Natural killer cell (primary cell): ENCODE results near the gene ISY1. TPM values are rescaled to one million over a fixed set of nuclear protein-coding genes. Genes with fewer than 3 reads are reported as not detected.

Experiments
- ATAC-seq, 3 donors: fragments of 150-1000 bp in 2 of 3; fragments of 200-7000 bp in 1 of 3; cut with Tn5 transposase; 1 replicate in 1 of 3; 2 replicates in 2 of 3; pipeline ENCODE4 v1.10.0; 2021; ENCODE audit warnings: mild to moderate bottlenecking in 2 of 3, moderate library complexity in 2 of 3
- DNase-seq, 2 donors: peaks; one replicate each; pipeline versions ENCODE4 v3.0.0 to v3.0.0-alpha.2; 2013 to 2021; ENCODE audit warnings: mixed read lengths in 1 of 2
- H3K27ac ChIP-seq: one replicate; pipeline ENCODE4 v1.5.1; 2013; ENCODE audit warnings: mild to moderate bottlenecking, low read length
- H3K27me3 ChIP-seq: one replicate; pipeline ENCODE4 v1.6.1; 2013; ENCODE audit warnings: low read length; ENCODE audit not compliant: control insufficient read depth, insufficient read depth
- H3K36me3 ChIP-seq: one replicate; pipeline ENCODE4 v1.6.1; 2013; ENCODE audit warnings: low read length; ENCODE audit not compliant: control insufficient read depth, insufficient read depth
- H3K4me1 ChIP-seq: one replicate; pipeline ENCODE4 v1.6.1; 2013; ENCODE audit warnings: low read length; ENCODE audit not compliant: control insufficient read depth, insufficient read depth
- H3K4me3 ChIP-seq: one replicate; pipeline ENCODE4 v1.5.1; 2013; ENCODE audit warnings: low read length
- H3K9me3 ChIP-seq: one replicate; pipeline ENCODE4 v1.6.1; 2013; ENCODE audit warnings: low read length; ENCODE audit not compliant: control insufficient read depth, insufficient read depth
- H3K27ac Mint-ChIP-seq, 2 donors: one replicate each; pipeline ENCODE4 v1.8.0; 2022; ENCODE audit warnings: mild to moderate bottlenecking in 2 of 2, mixed read lengths in 2 of 2, moderate library complexity in 1 of 2
- H3K27me3 Mint-ChIP-seq, 2 donors: one replicate each; pipeline ENCODE4 v1.8.0; 2022; ENCODE audit warnings: low read depth in 2 of 2, mixed read lengths in 2 of 2
- H3K36me3 Mint-ChIP-seq: one replicate; pipeline ENCODE4 v1.8.0; 2022; ENCODE audit warnings: mixed read lengths
- H3K4me1 Mint-ChIP-seq, 2 donors: one replicate each; pipeline ENCODE4 v1.8.0; 2022; ENCODE audit warnings: mixed read lengths in 2 of 2
- H3K4me3 Mint-ChIP-seq: one replicate; pipeline ENCODE4 v1.8.0; 2022; ENCODE audit warnings: mild to moderate bottlenecking, moderate library complexity, mixed read lengths
- H3K9me3 Mint-ChIP-seq, 2 donors: one replicate each; pipeline ENCODE4 v1.8.0; 2022; ENCODE audit warnings: mixed read lengths in 2 of 2
- WGBS: methylation state at CpG from one replicate; pipeline ENCODE4 v1.1.7; 2013; ENCODE audit warnings: missing lambda C conversion rate; ENCODE audit not compliant: insufficient coverage; 5-methylcytosine and 5-hydroxymethylcytosine counted together
- intact Hi-C: fragments of 100-400 bp; cut with micrococcal nuclease; formaldehyde crosslinking; loops from one replicate; pipeline ENCODE4 v1.14.2; 2022
- total RNA-seq, 4 donors: library from RNA; stranded (reverse); fragments of 120-200 nt in 1 of 4; gene quantifications; one replicate each; pipeline versions ENCODE4 v1.2.3 to v1.2.4, GENCODE V29; 2013 to 2022
- TF ChIP-seq, protein P1 (sequence below): fragments of 200-600 bp; IDR thresholded peaks from one replicate; pipeline ENCODE4 v1.8.0; 2022; ENCODE audit warnings: antibody characterized with exemption

Gene ISY1
- total RNA-seq, 3 donors from 2014 or later (not counting 1 experiment from before 2014, with no cell fraction given), result 51.9 to 58.2 (median 56.1) TPM

DNA sequence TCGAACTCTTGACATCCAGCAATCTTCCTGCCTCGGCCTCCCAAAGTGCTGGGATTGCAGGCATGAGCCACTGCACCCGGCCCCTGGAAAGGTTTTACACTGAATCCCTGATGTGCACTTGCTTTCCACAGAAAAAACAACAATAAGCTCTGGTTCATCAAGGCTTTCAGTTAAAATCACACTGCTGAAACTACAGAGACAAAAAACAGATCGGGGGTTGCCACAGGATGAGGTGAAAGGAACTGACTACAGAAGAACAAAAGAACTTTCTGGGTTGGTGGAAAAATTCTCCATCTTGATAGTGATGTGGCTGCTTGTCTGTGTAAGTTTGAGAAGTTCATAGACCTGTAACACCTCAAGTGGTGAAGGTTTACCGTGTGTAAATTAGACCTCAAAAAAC lies 42.1 kb downstream of the ISY1 start:
- Histone ChIP-seq H3K4me3 (peak overlapping the region; percentile 2), H3K9me3 (no peaks in the 10 kb centered on the region), H3K27me3 (no peaks in the 10 kb centered on the region), H3K36me3 (peaks cover 15% of the 10 kb centered on the region), H3K4me1 (peaks cover 70% of the 10 kb centered on the region), H3K27ac (peak overlapping the region; percentile 88)
- TF ChIP-seq, protein P1, sequence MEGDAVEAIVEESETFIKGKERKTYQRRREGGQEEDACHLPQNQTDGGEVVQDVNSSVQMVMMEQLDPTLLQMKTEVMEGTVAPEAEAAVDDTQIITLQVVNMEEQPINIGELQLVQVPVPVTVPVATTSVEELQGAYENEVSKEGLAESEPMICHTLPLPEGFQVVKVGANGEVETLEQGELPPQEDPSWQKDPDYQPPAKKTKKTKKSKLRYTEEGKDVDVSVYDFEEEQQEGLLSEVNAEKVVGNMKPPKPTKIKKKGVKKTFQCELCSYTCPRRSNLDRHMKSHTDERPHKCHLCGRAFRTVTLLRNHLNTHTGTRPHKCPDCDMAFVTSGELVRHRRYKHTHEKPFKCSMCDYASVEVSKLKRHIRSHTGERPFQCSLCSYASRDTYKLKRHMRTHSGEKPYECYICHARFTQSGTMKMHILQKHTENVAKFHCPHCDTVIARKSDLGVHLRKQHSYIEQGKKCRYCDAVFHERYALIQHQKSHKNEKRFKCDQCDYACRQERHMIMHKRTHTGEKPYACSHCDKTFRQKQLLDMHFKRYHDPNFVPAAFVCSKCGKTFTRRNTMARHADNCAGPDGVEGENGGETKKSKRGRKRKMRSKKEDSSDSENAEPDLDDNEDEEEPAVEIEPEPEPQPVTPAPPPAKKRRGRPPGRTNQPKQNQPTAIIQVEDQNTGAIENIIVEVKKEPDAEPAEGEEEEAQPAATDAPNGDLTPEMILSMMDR, result no peak
- Mint-ChIP-seq H3K27me3 (no peaks in the 10 kb centered on the region), H3K4me3 (peak overlapping the region; percentile 87), H3K36me3 (no peaks in the 10 kb centered on the region), H3K4me1 (peaks cover 63 to 75% of the 10 kb centered on the region in 2 donors), H3K27ac (peak overlapping the region; percentile 74 to 87), H3K9me3 (no peaks in the 10 kb centered on the region)
- WGBS, result 54% methylated on average over 4 of the region's 5 CpGs
- ATAC-seq (peak in 2 of 3 donors; percentile 6 to 19), DNase-seq (peak in 1 of 2 donors; percentile 89)
- intact Hi-C loops, result no loop called here

DNA sequence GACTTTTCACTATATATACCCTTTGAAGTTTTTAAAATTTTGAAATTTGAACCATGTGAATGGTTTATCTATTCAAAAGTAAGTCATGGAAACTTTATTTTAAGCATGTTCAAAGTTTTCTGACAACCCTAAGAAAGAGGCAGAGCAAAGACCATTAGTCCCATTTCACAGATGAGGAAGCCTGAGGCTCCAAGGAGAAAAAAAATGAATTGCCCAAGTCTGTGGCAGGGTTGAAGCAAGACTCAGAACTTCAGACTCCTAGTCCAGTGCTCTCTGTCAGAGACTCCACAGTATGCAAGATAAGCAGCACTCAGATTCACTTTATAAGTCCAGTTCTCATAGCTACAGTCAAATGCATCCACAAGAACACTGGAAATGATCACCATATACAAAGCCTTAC lies 43.7 kb downstream of the ISY1 start:
- intact Hi-C loops, result no loop called here
- TF ChIP-seq, protein P1, result no peak
- H3K36me3 Mint-ChIP-seq, result no peaks in the 10 kb centered on the region
- peaks cover 53 to 61% of the 10 kb centered on the region in 2 donors for H3K4me1 Mint-ChIP-seq
- H3K4me3 Mint-ChIP-seq, result peak overlapping the region; percentile 37
- no peaks in the 10 kb centered on the region for H3K9me3 Mint-ChIP-seq
- Histone ChIP-seq H3K4me3 (no peak overlapping the region), H3K9me3 (no peaks in the 10 kb centered on the region), H3K36me3 (peaks cover 20% of the 10 kb centered on the region), H3K27ac (no peak overlapping the region), H3K4me1 (peaks cover 57% of the 10 kb centered on the region), H3K27me3 (no peaks in the 10 kb centered on the region)
- H3K27me3 Mint-ChIP-seq, result no peaks in the 10 kb centered on the region
- DNase-seq, result no peak
- no peak for ATAC-seq
- H3K27ac Mint-ChIP-seq, result peak overlapping the region; percentile 74 to 87

DNA sequence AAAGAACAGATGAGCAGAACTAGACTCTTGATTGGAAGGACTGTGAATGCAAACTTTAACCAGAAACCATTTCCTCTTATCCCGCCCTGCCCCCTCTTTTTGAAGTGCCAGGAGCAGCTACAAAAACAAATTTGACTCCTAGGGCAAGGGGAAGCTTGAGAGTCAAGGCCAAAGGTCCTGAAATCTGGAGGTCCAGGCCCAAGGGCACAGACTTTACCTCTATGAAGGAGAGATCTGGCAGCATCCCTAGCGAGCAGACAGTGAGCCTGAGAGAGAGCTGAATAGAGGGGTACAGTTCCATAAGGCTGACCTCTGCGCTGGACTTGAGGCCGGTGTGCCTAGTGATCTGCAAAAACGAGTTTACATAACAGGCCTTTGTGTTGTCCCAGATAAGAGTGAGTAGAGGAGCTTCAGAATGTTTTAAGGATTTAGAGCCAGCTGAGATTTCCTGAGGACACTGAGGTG lies 44.3 kb downstream of the ISY1 start:
- TF ChIP-seq, protein P1, result no peak
- no peaks in the 10 kb centered on the region for H3K36me3 Mint-ChIP-seq
- no peaks in the 10 kb centered on the region for H3K27me3 Mint-ChIP-seq
- Histone ChIP-seq H3K27ac (no peak overlapping the region), H3K4me3 (no peak overlapping the region), H3K4me1 (peaks cover 54% of the 10 kb centered on the region), H3K9me3 (no peaks in the 10 kb centered on the region), H3K27me3 (no peaks in the 10 kb centered on the region), H3K36me3 (peaks cover 20% of the 10 kb centered on the region)
- H3K4me1 Mint-ChIP-seq, result peaks cover 53 to 61% of the 10 kb centered on the region in 2 donors
- peak overlapping the region; percentile 74 to 87 for H3K27ac Mint-ChIP-seq
- 71% methylated on average over 5 of the region's 5 CpGs for WGBS
- peak overlapping the region; percentile 32 for H3K4me3 Mint-ChIP-seq
- H3K9me3 Mint-ChIP-seq, result no peaks in the 10 kb centered on the region
- ATAC-seq (no peak), DNase-seq (peak in 1 of 2 donors; percentile 56)
- intact Hi-C loops, result no loop called here

DNA sequence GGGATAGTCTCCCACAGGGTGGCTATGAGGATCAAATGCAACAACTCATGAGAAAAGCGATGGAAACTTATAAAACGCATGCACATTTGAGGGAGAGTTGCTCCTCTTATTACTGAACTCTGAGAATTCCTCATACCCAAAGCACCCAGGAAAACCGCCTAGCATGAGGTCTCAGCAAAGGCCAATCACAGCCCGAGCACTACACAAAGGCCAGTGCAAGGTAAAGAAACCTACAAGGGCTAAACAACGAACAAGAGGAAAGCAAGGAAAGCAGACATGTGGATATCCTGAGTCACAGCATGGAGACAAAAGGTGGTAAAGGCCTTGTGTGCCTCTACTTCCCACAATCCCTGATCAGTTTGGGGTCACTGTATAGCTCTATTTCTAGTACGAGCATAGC lies 46.4 kb downstream of the ISY1 start:
- H3K27ac ChIP-seq, result no peak overlapping the region
- intact Hi-C loops, result no loop called here
- H3K36me3 Mint-ChIP-seq, result no peaks in the 10 kb centered on the region

More for the DNA sequence above, 46.4 kb downstream of the ISY1 start:
- Mint-ChIP-seq H3K9me3 (no peaks in the 10 kb centered on the region), H3K27ac (no peak overlapping the region), H3K4me1 (peaks cover 42 to 53% of the 10 kb centered on the region in 2 donors), H3K4me3 (no peak overlapping the region), H3K27me3 (no peaks in the 10 kb centered on the region)
- Histone ChIP-seq H3K9me3 (no peaks in the 10 kb centered on the region), H3K4me3 (no peak overlapping the region), H3K27me3 (no peaks in the 10 kb centered on the region), H3K36me3 (peaks cover 30% of the 10 kb centered on the region), H3K4me1 (peaks cover 44% of the 10 kb centered on the region)
- DNase-seq, result peak in 1 of 2 donors; percentile 4
- ATAC-seq, result no peak
- 93% methylated on average over 6 of the region's 6 CpGs for WGBS
- TF ChIP-seq, protein P1, result no peak
